GM19468 (cell line): ENCODE measurements around the gene SFMBT2.
"Not testable (repeated sequence)": the region's sequence is repeated elsewhere in the genome, so short reads cannot be mapped to it uniquely, and the experiment has no call there.

Experiments
- ATAC-seq: cut with Tn5 transposase; IDR thresholded peaks from one replicate; pipeline ENCODE4 v1.9.1; 2021; ENCODE audit warnings: mild to moderate bottlenecking, moderate library complexity, moderate number of reproducible peaks; ENCODE audit not compliant: unreplicated experiment; ENCODE audit errors: extremely low read depth

Gene SFMBT2

DNA sequence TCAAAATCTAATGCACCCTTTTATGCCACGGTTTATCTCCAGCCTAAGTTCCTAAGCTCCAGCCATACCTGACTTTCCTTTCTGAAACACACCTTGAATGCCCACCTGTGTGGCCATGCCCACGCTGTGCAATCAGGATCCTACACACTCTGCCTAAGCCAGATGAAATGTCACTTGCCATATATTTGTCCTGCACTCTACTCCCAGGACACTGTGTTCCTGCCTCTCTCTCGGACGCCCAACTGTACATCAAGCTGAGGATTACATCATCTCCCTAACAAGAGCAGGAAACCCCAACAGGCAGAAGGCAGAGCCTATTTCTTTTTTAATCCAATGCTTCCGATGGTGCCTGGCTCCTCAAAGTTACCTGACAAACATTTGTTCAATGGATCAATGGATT is 214.6 kb downstream of the SFMBT2 start:
- no peak for ATAC-seq

DNA sequence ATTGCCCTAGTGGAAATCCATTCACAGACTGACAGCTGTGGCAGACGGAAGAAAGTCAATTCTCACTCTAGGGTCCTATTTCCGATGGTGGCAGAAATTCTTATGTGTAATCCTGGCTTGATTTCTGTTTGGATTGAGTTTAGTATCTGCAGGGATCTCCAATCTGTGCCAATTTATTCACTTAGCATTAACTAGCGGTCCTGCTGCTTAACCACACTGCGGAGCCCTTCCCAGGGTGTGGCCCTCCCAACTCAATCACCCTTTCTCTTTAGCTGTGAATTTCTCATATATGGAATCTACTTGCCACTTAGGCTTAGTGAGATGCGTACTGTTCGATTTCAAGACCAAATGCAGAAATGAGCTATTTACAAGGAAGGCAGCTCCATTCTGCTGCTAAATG is 215.7 kb downstream of the SFMBT2 start:
- no peak for ATAC-seq

DNA sequence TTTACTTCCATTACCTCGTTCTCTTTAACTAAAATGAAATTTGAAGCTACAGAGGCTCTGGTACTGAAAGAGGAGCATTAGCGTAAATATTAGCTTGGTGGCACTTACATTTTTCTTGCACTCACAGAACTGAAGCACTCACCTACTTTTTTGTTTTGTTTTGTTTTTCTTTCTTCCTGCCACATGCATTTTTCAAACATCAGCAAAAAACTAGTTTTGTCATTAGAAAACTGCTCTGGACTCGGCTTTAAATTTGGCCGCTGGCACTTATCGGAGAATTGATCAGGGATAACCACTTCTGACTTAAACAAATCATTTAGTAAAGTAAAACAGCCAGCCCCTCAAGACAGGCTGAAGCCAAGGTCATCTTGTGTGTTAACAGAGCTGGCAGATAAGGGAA is 216.3 kb downstream of the SFMBT2 start:
- no peak for ATAC-seq

DNA sequence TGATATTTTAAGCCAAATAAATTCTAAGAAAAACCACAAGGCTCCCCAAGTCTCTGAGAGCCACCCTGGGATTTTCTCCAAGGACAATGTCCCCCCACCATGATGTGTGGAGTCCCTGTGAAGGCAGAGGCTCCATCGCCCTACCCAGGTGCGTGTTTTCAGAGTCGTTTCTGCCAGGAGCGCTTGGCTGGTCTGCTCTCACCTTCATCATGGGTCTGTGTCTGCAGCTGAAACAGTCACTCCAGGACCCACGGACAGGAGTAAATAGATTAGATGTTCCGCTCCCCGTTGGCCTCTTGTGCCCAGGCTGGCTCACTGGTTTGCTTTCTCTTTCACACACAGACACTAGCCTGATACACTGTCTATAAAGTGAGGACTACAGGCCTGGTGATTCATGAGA is 217.5 kb downstream of the SFMBT2 start:
- ATAC-seq, result no peak

DNA sequence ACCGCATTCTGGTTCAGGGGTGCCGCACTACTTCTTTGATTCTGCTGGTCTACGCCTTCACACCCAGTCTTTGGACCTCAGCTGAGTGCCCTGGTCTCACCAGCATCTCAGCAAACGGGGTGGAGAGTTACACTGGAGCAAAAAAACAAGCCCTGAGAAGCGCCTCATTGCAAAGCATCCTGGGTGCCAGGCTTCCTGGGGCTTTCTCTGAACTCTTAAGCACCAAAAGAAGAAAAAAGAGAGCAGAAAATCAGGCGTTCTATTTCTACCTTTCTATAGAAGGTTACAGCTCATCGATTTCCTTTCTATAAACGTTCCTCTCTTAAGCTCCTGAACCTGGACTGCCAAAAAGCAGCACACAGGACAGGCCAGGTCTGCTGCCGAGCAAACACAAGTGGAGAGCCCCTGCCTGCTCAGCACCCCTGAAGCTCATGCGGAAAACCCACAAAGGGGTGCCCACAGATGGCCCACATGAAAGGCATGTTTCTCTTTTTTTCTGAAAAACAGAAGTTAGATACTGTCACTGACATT is 217.9 kb downstream of the SFMBT2 start:
- no peak for ATAC-seq

DNA sequence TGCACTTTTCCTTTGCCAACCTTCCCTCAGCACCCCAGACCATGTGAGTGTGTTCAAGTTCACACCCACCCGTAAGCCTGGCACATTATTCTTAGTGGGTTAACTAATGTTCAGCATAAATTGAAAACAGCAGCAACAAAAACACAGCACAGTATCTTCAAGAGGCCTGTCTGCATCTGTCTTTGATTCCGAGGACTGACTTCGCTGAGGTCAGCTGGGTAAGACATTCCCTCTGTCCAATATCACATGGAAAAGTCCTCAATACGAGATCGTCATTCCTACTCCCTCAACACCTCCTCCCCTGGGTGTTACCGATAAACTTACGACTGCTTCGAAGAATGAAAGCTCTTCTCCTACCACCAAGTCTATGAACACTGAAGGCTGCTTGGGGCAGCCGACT is 218.8 kb downstream of the SFMBT2 start:
- no peak for ATAC-seq

DNA sequence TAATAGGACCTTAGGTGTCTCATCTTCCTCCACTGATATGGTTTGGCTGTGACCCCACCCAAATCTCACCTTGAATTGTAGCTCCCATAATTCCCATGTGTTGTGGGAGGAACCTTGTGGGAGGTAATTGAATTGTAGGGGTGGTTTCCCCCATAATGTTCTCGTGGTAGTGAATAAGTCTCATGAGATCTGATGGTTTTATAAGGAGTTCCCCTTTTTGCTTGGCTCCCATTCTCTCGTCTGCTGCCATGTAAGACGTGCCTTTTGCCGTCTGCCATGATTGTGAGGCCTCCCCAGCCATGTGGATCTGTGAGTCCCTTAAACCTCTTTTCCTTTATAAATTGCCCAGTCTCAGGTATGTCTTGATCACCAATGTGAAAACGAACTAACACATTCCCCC is 220.1 kb downstream of the SFMBT2 start:
- ATAC-seq, result not testable (repeated sequence)

DNA sequence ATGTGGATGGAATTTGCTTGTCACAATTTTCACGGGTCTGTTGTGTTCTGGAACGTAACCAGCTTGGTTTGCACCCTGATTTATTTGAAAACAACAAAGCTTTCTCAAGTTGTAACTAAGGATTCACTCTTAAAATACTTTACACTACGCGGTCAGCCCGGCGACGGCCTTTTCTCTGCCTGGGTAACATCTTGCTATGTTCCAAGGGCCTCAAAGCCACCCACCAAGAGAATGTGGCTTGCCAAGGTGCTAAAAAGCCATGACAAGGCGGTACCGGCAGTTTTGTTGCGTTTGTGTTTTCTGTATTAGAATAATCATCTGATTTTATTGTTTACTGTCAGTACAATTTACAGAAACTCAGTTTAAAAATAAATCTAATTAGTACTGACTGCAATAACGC is 220.9 kb downstream of the SFMBT2 start:
- ATAC-seq, result no peak

DNA sequence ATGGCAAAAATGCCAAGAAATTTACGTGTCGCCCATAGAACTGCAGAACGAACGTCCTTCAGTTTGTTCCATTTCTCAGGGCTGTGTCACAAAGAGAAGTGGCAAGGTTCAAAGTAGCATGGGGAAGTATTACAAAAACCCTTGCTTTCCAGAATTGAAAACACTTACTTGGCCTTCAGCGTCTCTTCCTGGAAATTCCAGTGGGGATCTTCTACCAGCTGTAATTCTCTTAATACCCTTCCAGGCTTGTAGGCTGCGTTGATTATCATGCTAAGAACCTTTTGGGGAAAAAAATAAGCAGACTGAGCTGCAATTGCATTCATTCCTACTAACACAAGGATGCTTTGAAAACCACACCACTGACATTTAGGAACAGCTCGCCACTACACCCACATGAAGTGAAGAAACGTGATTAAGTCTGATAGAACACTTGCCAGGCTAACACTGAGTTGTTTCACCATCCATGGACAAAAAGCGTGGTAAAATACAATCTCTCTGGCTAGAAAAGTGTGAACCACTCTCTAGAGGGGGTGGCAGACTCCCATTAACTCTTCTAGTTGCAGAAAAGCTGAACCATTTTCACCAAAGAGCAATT is 222.3 kb downstream of the SFMBT2 start:
- no peak for ATAC-seq

DNA sequence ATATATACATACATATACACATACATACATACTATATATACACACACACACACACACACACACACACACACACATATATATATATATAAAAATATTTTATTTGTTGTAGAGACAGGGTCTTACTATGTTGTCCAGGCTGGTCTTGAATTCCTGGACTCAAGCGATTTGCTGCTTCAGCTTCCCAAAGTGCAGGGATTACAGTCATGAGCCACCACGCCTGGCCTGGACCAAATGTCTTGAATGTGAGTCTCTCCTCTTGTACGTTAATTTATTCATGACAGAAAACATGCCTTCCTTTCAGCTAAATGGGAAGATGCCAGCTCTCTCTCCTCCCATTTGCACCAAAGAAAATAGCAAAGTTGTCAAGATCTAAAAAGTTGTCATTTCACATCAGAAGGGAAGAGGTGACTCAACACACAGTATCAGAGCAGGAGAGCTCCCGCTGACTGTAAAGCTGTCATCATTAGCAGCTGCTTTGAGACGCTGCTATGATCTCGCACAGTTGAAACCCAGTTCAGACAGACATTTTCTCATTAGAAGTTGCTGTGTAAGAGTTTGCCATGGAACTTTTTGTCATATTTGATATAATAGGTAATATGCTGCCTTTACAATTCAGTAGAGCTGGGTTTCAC is 224.3 kb downstream of the SFMBT2 start:
- no peak for ATAC-seq

DNA sequence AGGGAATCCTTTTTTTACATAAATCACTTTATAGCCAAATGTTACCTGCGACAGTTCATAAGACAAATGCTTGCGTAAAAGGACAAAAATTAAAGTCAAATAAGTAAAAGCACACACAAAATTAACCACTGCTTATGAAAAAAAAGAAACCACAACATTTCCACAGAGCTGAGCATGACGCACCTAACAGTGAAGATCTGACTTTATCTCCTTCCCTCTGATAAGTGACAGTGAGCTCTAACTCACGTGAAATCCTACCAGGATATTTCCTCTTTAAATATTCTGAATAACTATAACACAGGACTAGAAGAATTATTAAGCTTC is 225.5 kb downstream of the SFMBT2 start:
- no peak for ATAC-seq

DNA sequence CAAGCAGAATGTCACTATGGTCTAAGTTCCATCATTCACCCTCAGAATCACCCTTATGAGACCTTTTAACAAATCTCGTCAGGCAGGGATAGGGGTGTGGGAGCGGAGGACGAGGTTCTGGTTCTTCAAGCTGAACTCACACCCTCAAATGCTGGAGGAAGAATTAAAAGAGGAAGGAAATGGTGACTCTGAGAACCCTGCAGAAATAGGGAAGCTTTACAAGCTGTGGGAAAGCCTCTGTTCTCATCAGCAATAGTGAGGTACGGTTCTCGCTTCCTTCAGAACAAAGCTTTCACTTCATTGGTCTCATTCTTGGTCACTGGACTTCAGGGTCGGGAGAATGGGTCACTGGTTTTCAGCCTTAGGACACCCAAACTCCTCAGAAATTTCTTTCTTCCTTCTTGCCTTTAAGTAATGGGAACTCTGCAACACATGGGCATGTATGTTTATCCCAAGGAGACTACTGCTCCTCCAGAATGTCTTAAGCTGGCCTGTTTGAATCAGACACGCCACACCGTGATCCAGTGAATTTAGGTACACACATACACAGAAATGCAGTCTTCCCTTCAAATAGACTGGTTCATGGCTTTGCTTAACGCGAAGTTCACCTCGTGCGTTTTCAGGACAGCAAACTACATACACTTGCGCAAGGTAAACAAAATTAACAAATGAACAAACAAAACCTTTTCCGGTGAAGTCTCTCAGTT is 226.0 kb downstream of the SFMBT2 start:
- ATAC-seq, result no peak

DNA sequence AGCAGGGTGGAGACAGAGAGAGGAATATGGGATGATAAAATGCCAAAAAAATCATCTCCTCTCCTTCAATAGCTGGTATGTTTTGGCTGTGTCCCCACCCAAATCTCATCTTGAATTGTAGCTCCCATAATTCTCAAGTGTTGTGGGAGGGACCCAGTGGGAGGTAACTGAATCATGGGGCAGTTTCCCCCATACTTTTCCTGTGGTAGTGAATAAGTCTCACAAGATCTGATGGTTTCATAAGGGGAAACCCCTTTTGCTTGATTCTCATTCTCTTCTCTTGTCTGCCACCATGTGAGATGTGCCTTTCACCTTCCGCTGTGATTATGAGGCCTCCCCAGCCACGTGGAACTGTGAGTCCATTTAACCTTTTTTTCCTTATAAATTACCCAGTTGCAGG is 226.7 kb downstream of the SFMBT2 start:
- ATAC-seq, result not testable (repeated sequence)

DNA sequence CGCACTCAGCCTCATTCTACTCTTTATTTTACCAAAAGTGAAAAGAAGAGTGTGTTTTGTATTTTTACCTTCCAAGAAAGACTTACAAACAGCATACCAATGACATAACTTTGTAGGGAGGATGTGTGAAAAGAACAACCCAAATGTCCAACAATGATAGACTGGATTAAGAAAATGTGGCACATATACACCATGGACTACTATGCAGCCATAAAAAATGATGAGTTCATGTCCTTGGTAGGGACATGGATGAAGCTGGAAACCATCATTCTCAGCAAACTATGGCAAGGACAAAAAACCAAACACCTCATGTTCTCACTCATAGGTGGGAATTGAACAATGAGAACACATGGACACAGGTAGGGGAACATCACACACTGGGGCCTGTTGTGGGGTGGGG is 228.5 kb downstream of the SFMBT2 start:
- ATAC-seq, result not testable (repeated sequence)

DNA sequence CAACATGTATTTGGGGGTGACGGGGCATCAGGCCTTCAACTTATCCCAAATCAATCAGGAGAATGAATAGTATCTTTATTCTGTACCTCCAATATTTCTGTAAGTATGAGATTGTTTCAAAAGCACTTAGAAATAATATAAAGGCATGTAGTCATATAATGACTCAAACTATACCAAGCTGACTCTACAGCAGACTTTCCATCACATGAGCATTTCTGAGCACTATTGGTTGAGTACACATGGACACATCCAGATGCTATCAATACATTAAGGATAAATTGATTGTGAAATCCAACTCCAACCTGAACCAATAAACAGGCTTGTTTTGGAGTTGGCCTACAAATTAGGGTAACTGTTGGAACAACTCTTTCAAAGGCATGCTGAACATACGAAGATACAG is 229.4 kb downstream of the SFMBT2 start:
- ATAC-seq, result no peak

DNA sequence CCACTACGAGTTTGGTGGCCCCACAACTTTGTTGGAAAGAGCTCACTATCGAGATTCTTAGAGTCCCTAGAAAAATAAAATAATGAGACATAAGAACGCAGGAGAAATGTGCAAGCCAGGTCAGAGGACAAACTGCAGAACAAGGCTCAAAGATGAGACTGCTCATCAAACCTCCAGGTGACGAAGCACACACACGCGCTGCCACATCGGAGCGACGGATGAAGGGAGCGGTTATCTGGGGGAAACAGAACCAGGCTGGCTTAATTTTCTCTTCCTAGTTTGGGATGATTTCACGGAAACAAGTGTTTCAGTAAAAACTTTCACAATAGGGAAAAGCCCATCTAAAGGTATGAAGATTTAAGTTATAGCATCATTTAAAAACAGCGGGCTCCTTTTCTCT is 231.3 kb downstream of the SFMBT2 start:
- ATAC-seq, result no peak

DNA sequence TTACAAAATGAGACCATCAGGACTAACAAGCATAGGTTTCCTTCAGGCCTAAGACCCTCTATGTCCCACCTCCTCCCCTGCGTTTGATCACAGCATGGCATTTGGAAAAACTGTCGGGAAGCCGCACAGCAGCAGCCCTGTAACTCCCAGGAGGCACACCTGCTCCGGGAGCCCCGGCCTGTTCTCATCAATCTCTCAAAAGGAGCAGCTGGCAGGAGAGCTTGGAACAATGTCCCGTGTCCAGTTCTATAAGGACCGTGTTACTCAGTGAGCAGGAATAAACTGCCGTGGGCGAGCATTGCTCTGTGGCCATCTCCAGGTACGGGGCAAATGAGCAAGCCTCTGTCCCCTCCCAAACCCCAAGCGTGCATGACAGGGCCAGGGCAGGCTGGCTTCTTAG is 236.9 kb downstream of the SFMBT2 start:
- ATAC-seq, result no peak

DNA sequence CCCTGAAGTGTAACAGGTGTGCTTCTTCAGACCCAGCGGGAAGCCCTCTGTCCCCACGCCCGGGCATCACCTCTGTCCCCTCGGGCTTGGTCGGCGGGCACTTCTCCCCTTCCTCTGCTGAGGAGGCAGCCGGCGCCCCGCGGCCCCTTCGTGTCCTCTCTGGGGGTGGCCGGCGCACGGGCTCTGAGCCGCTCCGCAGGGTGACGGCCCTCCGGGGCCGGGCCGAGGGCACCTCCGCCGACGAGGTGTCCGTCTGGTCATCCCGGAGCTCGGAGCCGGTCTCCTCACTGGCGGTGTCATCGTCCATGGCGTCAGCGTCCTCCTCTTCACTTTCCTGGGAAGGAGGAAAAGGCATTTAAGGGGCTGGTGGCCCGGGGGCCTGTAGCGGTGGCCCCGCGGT is 239.0 kb downstream of the SFMBT2 start:
- ATAC-seq, result no peak

DNA sequence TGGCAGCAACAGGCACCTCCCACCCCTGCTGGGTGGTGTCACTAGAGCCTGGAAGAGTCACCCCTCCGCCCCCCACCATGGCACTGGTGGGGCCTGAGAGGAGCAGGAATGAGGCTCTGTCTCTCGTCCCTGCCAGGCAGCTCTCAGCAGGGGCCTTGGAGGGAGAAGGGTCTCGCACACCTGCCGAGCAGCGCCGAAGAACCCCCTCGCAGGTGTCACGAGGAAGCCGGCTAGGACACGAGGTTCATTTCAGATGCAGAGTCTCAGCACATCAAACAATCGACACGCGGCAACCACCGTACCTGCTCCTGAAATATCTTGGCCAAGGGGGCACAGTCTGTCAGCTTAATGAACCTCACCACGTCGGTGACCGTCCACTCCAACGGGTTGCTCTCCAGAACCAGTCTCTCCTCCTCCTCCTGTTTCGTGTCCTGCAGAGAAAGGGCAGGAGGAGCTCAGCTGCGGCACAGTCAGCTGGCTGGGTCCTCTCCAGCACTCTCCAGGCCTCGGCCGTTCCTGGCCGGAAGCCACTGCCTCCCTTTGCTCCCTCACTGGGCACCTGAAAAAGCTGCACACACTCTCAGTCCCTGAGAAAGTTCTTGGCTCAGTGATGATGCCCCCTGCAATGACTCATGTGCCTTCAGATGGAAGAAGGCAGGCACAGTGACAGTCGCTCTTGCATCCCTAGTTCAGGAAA is 240.1 kb downstream of the SFMBT2 start:
- ATAC-seq, result no peak

DNA sequence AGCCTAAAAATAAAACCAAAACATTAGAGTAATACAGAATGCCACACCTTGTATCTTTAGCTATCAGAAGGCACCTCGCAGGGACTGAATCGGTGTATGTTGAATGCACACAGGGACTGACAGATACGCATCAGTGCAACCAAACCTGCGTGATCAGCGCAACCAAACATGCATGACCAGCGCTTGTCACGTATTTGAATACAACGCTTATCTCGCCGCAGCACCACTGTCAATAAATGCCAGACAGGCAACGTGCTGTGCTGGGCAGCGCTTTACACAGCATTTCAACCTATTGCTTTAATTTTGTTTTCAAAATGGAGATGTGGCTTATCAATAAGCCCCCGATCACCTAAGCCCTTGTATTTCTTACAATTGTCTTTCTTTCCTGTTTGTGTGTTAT is 242.4 kb downstream of the SFMBT2 start:
- ATAC-seq, result no peak

DNA sequence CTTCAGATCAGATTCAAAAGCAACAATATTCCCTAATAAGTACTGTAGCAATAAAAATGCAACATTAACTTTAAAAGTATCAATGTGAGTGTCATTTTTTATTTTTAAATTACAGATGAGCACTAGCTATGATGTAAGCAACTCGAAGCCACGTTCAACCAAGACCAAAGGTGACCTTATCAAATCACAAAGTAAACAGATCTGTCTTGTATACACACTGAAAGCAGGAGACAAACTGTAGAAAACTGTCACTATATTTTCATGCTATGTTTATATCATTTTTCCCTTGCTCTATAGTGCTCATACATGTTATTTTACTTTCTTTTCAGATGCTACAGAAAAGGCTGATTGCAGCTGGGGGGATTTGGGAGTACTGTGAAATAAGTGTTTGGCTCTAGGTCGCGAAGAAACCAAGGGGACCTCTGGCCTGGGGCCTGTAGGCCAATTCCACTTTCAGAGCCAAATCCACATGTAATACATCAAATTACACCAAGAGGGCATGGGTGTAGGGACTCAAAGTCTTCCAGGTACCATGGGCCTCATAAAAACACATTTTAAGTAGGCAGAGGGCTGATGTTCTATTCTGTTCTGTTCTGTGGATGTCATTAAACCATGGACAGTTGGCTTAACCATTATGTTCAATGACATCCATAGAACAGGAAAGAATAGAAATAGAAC is 245.2 kb downstream of the SFMBT2 start:
- no peak for ATAC-seq
